GM12872 (cell line): ENCODE results near the gene COL25A1.

Source experiments
- CTCF ChIP-seq: IDR thresholded peaks from 3 replicates; pipeline ENCODE4 v1.5.1; 2011; ENCODE audit warnings: low read depth, mild to moderate bottlenecking, low read length, moderate library complexity; ENCODE audit not compliant: insufficient read depth

COL25A1 gene

GRCh38 chr4:109184491-109184961 is 117.9 kb downstream of the COL25A1 start:
- TF ChIP-seq CTCF = no peak

GRCh38 chr4:109183931-109184490 is 118.4 kb downstream of the COL25A1 start:
- TF ChIP-seq CTCF = no peak

GRCh38 chr4:109182696-109183095 is 119.8 kb downstream of the COL25A1 start:
- TF ChIP-seq CTCF = no peak

- no peak for TF ChIP-seq CTCF
These were observed 123.4 kb downstream of the COL25A1 start for GRCh38 chr4:109179061-109179460.

- TF ChIP-seq CTCF = no peak
These were observed 125.2 kb downstream of the COL25A1 start for GRCh38 chr4:109177096-109177810.

- no peak for TF ChIP-seq CTCF
These were observed 128.1 kb downstream of the COL25A1 start for GRCh38 chr4:109174224-109174953.

- TF ChIP-seq CTCF = no peak
These were observed 130.2 kb downstream of the COL25A1 start for GRCh38 chr4:109172301-109172700.
